Endothelial cell of umbilical vein (primary cell): ENCODE data around the gene TPSG1. TPM values are rescaled to one million over a fixed set of nuclear protein-coding genes. Genes with fewer than 3 reads are reported as not detected.

Source experiments
- BruUV-seq: library from RNA; stranded (reverse); fragments of 400-500 nt; replicated peaks from 2 replicates; lab custom pipeline; 2021; lab: Mats Ljungman, UMichigan
- CTCF ChIA-PET: fragments of 300-600, 350-600 bp; sonication (Branson Sonifier 250); formaldehyde crosslinking; loops from one replicate; lab custom pipeline; 2021; ENCODE audit warnings: antibody characterized with exemption, inconsistent platforms; lab: Charles Lee
- POLR2A ChIA-PET: fragments of 300-600, 350-600 bp; sonication (Branson Sonifier 250); formaldehyde crosslinking; loops from one replicate; lab custom pipeline; 2021; ENCODE audit warnings: antibody characterized with exemption, inconsistent platforms; lab: Charles Lee
- DNase-seq: peaks from one replicate; pipeline ENCODE4 v3.0.0-alpha.2; 2011; ENCODE audit warnings: low read depth, low spot score
- FAIRE-seq: peaks from 2 replicates; lab custom pipeline; 2011; peaks lifted over from hg19 to GRCh38; lab: Jason Lieb, UNC
- H2AFZ ChIP-seq: 2 replicates; pipeline ENCODE4 v1.6.0; 2012; ENCODE audit warnings: low read depth, low read length, control low read depth, inconsistent platforms
- H3K27ac ChIP-seq: 2 replicates; pipeline ENCODE4 v1.5.1; 2011; ENCODE audit warnings: low read depth, mild to moderate bottlenecking, control low read depth, low read length, moderate library complexity; ENCODE audit not compliant: insufficient read depth
- H3K27me3 ChIP-seq, 2 experiments: 2 replicates each; pipeline versions ENCODE4 v1.6.0 to v1.6.1; 2011; ENCODE audit warnings: low read length in 2 of 2, mixed read lengths in 1 of 2; ENCODE audit not compliant: control insufficient read depth in 2 of 2, insufficient read depth in 2 of 2
- H3K36me3 ChIP-seq, 2 experiments: 2 replicates in 1 of 2; 3 replicates in 1 of 2; pipeline ENCODE4 v1.5.1; 2011; ENCODE audit warnings: low read length in 2 of 2, mild to moderate bottlenecking in 1 of 2, moderate library complexity in 1 of 2; ENCODE audit not compliant: control insufficient read depth in 2 of 2, insufficient read depth in 2 of 2; ENCODE audit errors: extremely low read depth in 1 of 2
- H3K4me1 ChIP-seq: 3 replicates; pipeline ENCODE4 v1.5.1; 2011; ENCODE audit warnings: mild to moderate bottlenecking, low read length; ENCODE audit not compliant: control insufficient read depth, insufficient read depth; ENCODE audit errors: extremely low read depth
- H3K4me2 ChIP-seq: 2 replicates; pipeline ENCODE4 v1.6.1; 2011; ENCODE audit warnings: low read length, control low read depth, mixed read lengths; ENCODE audit not compliant: insufficient read depth
- H3K4me3 ChIP-seq, 3 experiments: fragments of 200-600 bp in 1 of 3; sonication (generic), shearing (Covaris generic) in 1 of 3; replicated peaks in 1 of 3; 2 replicates each; pipeline ENCODE4 v1.5.1; 2011 to 2016; ENCODE audit warnings: control low read depth in 3 of 3, low read length in 3 of 3, mild to moderate bottlenecking in 2 of 3, inconsistent platforms in 1 of 3, low read depth in 1 of 3, moderate library complexity in 1 of 3; ENCODE audit not compliant: insufficient read depth in 1 of 3
- H3K79me2 ChIP-seq: 2 replicates; pipeline ENCODE4 v1.6.0; 2012; ENCODE audit warnings: low read length, inconsistent platforms; ENCODE audit not compliant: control insufficient read depth, insufficient read depth
- H3K9ac ChIP-seq: replicated peaks from 2 replicates; pipeline ENCODE3; 2011; ENCODE audit warnings: low read length, control low read depth; ENCODE audit not compliant: insufficient read depth; ENCODE audit errors: extremely low read depth
- H3K9me1 ChIP-seq: replicated peaks from 3 replicates; pipeline ENCODE4 v1.6.0; 2011; ENCODE audit warnings: mild to moderate bottlenecking, low read length; ENCODE audit not compliant: control insufficient read depth, insufficient read depth; ENCODE audit errors: extremely low read depth
- H3K9me3 ChIP-seq: replicated peaks from 2 replicates; pipeline ENCODE4 v1.5.1; 2012; ENCODE audit warnings: low read length, inconsistent platforms; ENCODE audit not compliant: control insufficient read depth, insufficient read depth
- H4K20me1 ChIP-seq: replicated peaks from 2 replicates; pipeline ENCODE3; 2011; ENCODE audit warnings: mild to moderate bottlenecking, low read length; ENCODE audit not compliant: control insufficient read depth, insufficient read depth; ENCODE audit errors: extremely low read depth
- CTCF ChIP-seq, 2 donors: IDR thresholded peaks; 1 replicate in 1 of 2; 2 replicates in 1 of 2; pipeline ENCODE4 v1.5.1; 2011; ENCODE audit warnings: low read length in 2 of 2, mild to moderate bottlenecking in 2 of 2, moderate library complexity in 2 of 2, control low read depth in 1 of 2, inconsistent platforms in 1 of 2, low read depth in 1 of 2; ENCODE audit not compliant: insufficient read depth in 1 of 2; ENCODE audit errors: extremely low read depth in 1 of 2
- EZH2 ChIP-seq: IDR thresholded peaks from 2 replicates; pipeline ENCODE4 v1.6.1; 2012; ENCODE audit warnings: borderline replicate concordance, low read depth, mild to moderate bottlenecking, moderate library complexity, low read length, inconsistent platforms; ENCODE audit not compliant: severe bottlenecking
- FOS ChIP-seq: IDR thresholded peaks from 2 replicates; pipeline ENCODE4 v1.6.1; 2011; ENCODE audit warnings: mild to moderate bottlenecking, low read length, moderate library complexity, borderline replicate concordance; ENCODE audit not compliant: insufficient read depth
- GATA2 ChIP-seq: IDR thresholded peaks from 2 replicates; pipeline ENCODE4 v1.7.0; 2011; ENCODE audit warnings: low read depth, mild to moderate bottlenecking, moderate library complexity, mixed read lengths, low read length; ENCODE audit not compliant: insufficient read length, insufficient read depth
- JUN ChIP-seq: IDR thresholded peaks from 2 replicates; pipeline ENCODE4 v1.6.1; 2011; ENCODE audit warnings: borderline replicate concordance, low read depth; ENCODE audit not compliant: insufficient read length, insufficient read depth
- MYC ChIP-seq: IDR thresholded peaks from one replicate; pipeline ENCODE4 v1.6.1; 2011; ENCODE audit warnings: mild to moderate bottlenecking, low read depth, low read length
- POLR2A ChIP-seq: IDR thresholded peaks from 2 replicates; pipeline ENCODE4 v1.6.1; 2012; ENCODE audit warnings: low read depth, mild to moderate bottlenecking, control low read depth, low read length
- POLR2AphosphoS5 ChIP-seq: IDR thresholded peaks from 2 replicates; pipeline ENCODE4 v1.6.1; 2012; ENCODE audit warnings: low read depth, mild to moderate bottlenecking, control low read depth, low read length, moderate library complexity; ENCODE audit not compliant: insufficient read depth
- dilution Hi-C: fragments of 300-500 bp; cut with MboI; formaldehyde crosslinking; loops from one replicate; pipeline ENCODE4 v1.15.0; 2019; ENCODE audit warnings: low sequenced_read_pairs; ENCODE audit not compliant: extremely low pct_ligation_motif_present
- intact Hi-C: fragments of 100-400 bp; cut with micrococcal nuclease; formaldehyde crosslinking; loops from one replicate; pipeline ENCODE4 v1.10.0; 2022
- polyA plus RNA-seq, 4 experiments: library from polyadenylated mRNA; depleted of rRNA in 3 of 4; stranded (reverse) in 3 of 4; unstranded in 1 of 4; fragments of >200 nt; gene quantifications; 2 replicates each; pipeline versions ENCODE4 v1.2.1 to v1.2.3, GENCODE V29; 2011 to 2012; ENCODE audit warnings: missing spikeins in 1 of 4
- total RNA-seq: library from RNA; stranded (reverse); gene quantifications from 2 replicates; pipeline ENCODE4 v1.2.3, GENCODE V29; 2021
- TF ChIP-seq, protein P1 (sequence below): IDR thresholded peaks from 2 replicates; pipeline ENCODE4 v1.6.1; 2011; ENCODE audit not compliant: insufficient read depth, insufficient read length

TPSG1 gene
- total and polyA plus RNA-seq, 2 donors (not counting 3 experiments of a cell fraction or from before 2014, with no cell fraction given): not detected

DNA sequence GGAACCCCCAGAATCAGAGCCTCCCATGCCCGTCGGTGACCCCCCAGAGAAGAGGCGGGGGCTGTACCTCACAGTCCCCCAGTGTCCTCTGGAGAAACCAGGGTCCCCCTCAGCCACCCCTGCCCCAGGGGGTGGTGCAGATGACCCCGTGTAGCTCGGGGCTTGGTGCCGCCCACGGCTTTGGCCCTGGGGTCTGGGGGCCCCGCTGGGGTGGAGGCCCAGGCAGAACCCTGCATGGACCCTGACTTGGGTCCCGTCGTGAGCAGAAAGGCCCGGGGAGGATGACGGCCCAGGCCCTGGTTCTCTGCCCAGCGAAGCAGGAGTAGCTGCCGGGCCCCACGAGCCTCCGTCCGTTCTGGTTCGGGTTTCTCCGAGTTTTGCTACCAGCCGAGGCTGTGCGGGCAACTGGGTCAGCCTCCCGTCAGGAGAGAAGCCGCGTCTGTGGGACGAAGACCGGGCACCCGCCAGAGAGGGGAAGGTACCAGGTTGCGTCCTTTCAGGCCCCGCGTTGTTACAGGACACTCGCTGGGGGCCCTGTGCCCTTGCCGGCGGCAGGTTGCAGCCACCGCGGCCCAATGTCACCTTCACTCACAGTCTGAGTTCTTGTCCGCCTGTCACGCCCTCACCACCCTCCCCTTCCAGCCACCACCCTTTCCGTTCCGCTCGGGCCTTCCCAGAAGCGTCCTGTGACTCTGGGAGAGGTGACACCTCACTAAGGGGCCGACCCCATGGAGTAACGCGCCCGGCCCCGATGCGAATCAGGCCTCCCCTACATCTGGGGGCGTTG, 4.0 kb downstream of the TPSG1 start:
- Histone ChIP-seq H3K79me2 (no peaks in the 10 kb centered on the region), H3K36me3 (no peaks in the 10 kb centered on the region), H4K20me1 (no peaks in the 10 kb centered on the region), H3K27me3 (no peaks in the 10 kb centered on the region), H3K27ac (no peak overlapping the region), H3K4me3 (no peak overlapping the region), H3K4me2 (no peak overlapping the region), H3K9ac (no peak overlapping the region), H3K9me3 (no peaks in the 10 kb centered on the region), H2AFZ (no peak overlapping the region), H3K9me1 (no peaks in the 10 kb centered on the region), H3K4me1 (no peaks in the 10 kb centered on the region)
- ChIA-PET POLR2A (no interaction called here), CTCF (no interaction called here)
- BruUV-seq: no TSS peak
- DNase-seq (no peak), FAIRE-seq (no peak)
- TF ChIP-seq FOS (no peak), EZH2 (no peak), POLR2AphosphoS5 (no peak), POLR2A (no peak), GATA2 (no peak), CTCF (IDR thresholded peaks at IDR 0.05; ENCODE audit: extremely low read depth in 1 of 2, insufficient read depth in 1 of 2, low read depth in 1 of 2, low read length in 2 of 2) (no peak), MYC (no peak), JUN (no peak)
- TF ChIP-seq, protein P1, sequence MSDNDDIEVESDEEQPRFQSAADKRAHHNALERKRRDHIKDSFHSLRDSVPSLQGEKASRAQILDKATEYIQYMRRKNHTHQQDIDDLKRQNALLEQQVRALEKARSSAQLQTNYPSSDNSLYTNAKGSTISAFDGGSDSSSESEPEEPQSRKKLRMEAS: no peak
- dilution Hi-C loops (no loop called here), intact Hi-C loops (loop anchor here (5.0 kb wide), 1 partner anchor 696 kb away; the partner anchor contains the start of gene HS3ST6)
